Measurements from ENCODE around the gene CD96. TPM values are rescaled to one million over a fixed set of nuclear protein-coding genes. Genes with fewer than 3 reads are reported as not detected.

The CD96 gene
- total RNA-seq, 2 experiments from 2014 or later, result not detected

- H3K36me3 ChIP-seq (ENCODE audit: insufficient read depth, low read length), result no peaks in the 10 kb centered on the region
- ChIA-PET POLR2A (no interaction called here), CTCF (ENCODE audit: unreplicated experiment) (no interaction called here)
- no peaks in the 10 kb centered on the region for H4K20me1 ChIP-seq (ENCODE audit: insufficient read depth, low read length)
- H3K4me3 ChIP-seq (ENCODE audit: low read depth, low read length, poor library complexity, severe bottlenecking), result no peak overlapping the region
- TF ChIP-seq EZH2phosphoT487 (IDR thresholded peaks at IDR 0.05; ENCODE audit: borderline replicate concordance, low read depth, low read length), result no peak
- TF ChIP-seq, protein P1, sequence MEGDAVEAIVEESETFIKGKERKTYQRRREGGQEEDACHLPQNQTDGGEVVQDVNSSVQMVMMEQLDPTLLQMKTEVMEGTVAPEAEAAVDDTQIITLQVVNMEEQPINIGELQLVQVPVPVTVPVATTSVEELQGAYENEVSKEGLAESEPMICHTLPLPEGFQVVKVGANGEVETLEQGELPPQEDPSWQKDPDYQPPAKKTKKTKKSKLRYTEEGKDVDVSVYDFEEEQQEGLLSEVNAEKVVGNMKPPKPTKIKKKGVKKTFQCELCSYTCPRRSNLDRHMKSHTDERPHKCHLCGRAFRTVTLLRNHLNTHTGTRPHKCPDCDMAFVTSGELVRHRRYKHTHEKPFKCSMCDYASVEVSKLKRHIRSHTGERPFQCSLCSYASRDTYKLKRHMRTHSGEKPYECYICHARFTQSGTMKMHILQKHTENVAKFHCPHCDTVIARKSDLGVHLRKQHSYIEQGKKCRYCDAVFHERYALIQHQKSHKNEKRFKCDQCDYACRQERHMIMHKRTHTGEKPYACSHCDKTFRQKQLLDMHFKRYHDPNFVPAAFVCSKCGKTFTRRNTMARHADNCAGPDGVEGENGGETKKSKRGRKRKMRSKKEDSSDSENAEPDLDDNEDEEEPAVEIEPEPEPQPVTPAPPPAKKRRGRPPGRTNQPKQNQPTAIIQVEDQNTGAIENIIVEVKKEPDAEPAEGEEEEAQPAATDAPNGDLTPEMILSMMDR (conservative IDR thresholded peaks at IDR 0.05; ENCODE audit: low read length), result no peak
- intact Hi-C loops (cut with micrococcal nuclease; ENCODE audit: unreplicated experiment), result no loop called here
- no peaks in the 10 kb centered on the region for H3K9me3 ChIP-seq (ENCODE audit: low read length)
- no peak for DNase-seq (ENCODE audit: low spot score)
- no peaks in the 10 kb centered on the region for H3K9me2 ChIP-seq (ENCODE audit: insufficient read depth, low read length)
- no peaks in the 10 kb centered on the region for H3K4me1 ChIP-seq (ENCODE audit: insufficient read depth, low read length, poor library complexity, severe bottlenecking)
- H3K79me2 ChIP-seq (ENCODE audit: insufficient read depth, low read depth, low read length), result no peaks in the 10 kb centered on the region
- no peak overlapping the region for H3K4me2 ChIP-seq (ENCODE audit: low read length)
- no TSS peak for BruUV-seq (replicated peaks)
- H2AFZ ChIP-seq (ENCODE audit: low read length), result no peak overlapping the region
- H3K27ac ChIP-seq (ENCODE audit: low read depth, low read length, poor library complexity, severe bottlenecking), result no peak overlapping the region
These were observed 10.6 kb upstream of the CD96 start for GRCh38 chr3:111531446-111531845.

DNA sequence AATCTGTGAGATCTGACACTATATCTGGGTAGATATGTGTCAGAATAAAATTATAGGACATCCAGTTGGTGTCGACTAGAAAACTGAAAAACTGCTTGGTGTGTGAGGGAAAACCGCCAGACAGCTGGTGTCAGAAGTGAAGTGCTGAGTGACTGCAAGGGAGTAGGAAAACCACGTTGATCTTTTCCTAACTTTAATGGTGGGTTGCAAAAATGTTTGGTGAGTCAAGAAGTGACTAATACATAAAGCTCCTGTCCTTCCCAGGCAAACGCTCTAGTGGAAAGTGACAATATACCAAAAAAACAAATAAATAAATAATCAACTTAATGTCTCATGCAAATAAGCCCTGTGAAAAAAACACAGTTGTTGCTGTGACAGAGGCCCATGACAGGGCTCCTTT is 7.3 kb upstream of the CD96 start:
- H4K20me1 ChIP-seq (ENCODE audit: insufficient read depth, low read length), result no peaks in the 10 kb centered on the region
- TF ChIP-seq EZH2phosphoT487 (IDR thresholded peaks at IDR 0.05; ENCODE audit: borderline replicate concordance, low read depth, low read length), result no peak
- TF ChIP-seq, protein P1 (conservative IDR thresholded peaks at IDR 0.05; ENCODE audit: low read length), result no peak
- no peak for DNase-seq (ENCODE audit: low spot score)
- no peaks in the 10 kb centered on the region for H3K36me3 ChIP-seq (ENCODE audit: insufficient read depth, low read length)
- H3K9me3 ChIP-seq (ENCODE audit: low read length), result no peaks in the 10 kb centered on the region
- no TSS peak for BruUV-seq (replicated peaks)
- ChIA-PET POLR2A (no interaction called here), CTCF (ENCODE audit: unreplicated experiment) (no interaction called here)
- no peak overlapping the region for H2AFZ ChIP-seq (ENCODE audit: low read length)
- intact Hi-C loops (cut with micrococcal nuclease; ENCODE audit: unreplicated experiment), result no loop called here
- no peak overlapping the region for H3K4me2 ChIP-seq (ENCODE audit: low read length)
- H3K79me2 ChIP-seq (ENCODE audit: insufficient read depth, low read depth, low read length), result no peaks in the 10 kb centered on the region
- H3K4me1 ChIP-seq (ENCODE audit: insufficient read depth, low read length, poor library complexity, severe bottlenecking), result no peaks in the 10 kb centered on the region
- no peak overlapping the region for H3K27ac ChIP-seq (ENCODE audit: low read depth, low read length, poor library complexity, severe bottlenecking)
- H3K4me3 ChIP-seq (ENCODE audit: low read depth, low read length, poor library complexity, severe bottlenecking), result no peak overlapping the region
- no peaks in the 10 kb centered on the region for H3K9me2 ChIP-seq (ENCODE audit: insufficient read depth, low read length)

DNA sequence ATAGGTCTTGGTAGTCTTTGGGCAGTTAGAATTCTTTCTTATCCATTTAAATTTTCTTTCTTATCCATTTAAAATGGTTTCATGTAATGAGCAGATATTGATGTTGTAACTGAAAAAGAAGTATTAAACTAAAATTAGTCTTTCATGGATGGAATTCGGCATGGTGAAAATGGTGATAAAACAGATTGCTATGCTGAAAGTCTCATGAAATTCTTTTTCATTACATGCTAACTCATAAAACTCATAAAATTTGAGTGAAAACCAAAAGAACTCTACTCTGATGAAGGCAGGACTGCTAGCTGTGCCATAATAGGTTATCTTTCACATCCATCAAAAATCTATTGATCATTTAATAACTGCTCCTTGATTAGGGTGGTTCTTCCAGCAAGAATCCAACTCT is 3.9 kb upstream of the CD96 start:
- Histone ChIP-seq H3K27ac (ENCODE audit: low read depth, low read length, poor library complexity, severe bottlenecking) (no peak overlapping the region), H3K4me1 (ENCODE audit: insufficient read depth, low read length, poor library complexity, severe bottlenecking) (no peaks in the 10 kb centered on the region), H3K4me3 (ENCODE audit: low read depth, low read length, poor library complexity, severe bottlenecking) (no peak overlapping the region), H3K79me2 (ENCODE audit: insufficient read depth, low read depth, low read length) (no peaks in the 10 kb centered on the region), H3K9me2 (ENCODE audit: insufficient read depth, low read length) (no peaks in the 10 kb centered on the region), H3K9me3 (ENCODE audit: low read length) (no peaks in the 10 kb centered on the region), H2AFZ (ENCODE audit: low read length) (no peak overlapping the region), H3K36me3 (ENCODE audit: insufficient read depth, low read length) (no peaks in the 10 kb centered on the region), H3K4me2 (ENCODE audit: low read length) (no peak overlapping the region), H4K20me1 (ENCODE audit: insufficient read depth, low read length) (no peaks in the 10 kb centered on the region)
- ChIA-PET CTCF (ENCODE audit: unreplicated experiment) (no interaction called here), POLR2A (no interaction called here)
- no peak for DNase-seq (ENCODE audit: low spot score)
- TF ChIP-seq, protein P1 (conservative IDR thresholded peaks at IDR 0.05; ENCODE audit: low read length), result no peak
- no peak for TF ChIP-seq EZH2phosphoT487 (IDR thresholded peaks at IDR 0.05; ENCODE audit: borderline replicate concordance, low read depth, low read length)
- intact Hi-C loops (cut with micrococcal nuclease; ENCODE audit: unreplicated experiment), result no loop called here
- no TSS peak for BruUV-seq (replicated peaks)

Data from OCI-LY7 (cell line).